Keratinocyte (primary cell): ENCODE data around the gene PTBP1. TPM values are rescaled to one million over a fixed set of nuclear protein-coding genes. Genes with fewer than 3 reads are reported as not detected.

ENCODE experiments used
- DNase-seq: peaks from one replicate; pipeline ENCODE4 v3.0.0-alpha.2; 2011; ENCODE audit warnings: low read depth, missing footprints, low spot score
- FAIRE-seq: peaks from 2 replicates; lab custom pipeline; 2011; peaks lifted over from hg19 to GRCh38; lab: Jason Lieb, UNC
- H2AFZ ChIP-seq: 2 replicates; pipeline ENCODE4 v1.6.0; 2012; ENCODE audit warnings: low read length, control low read depth, inconsistent platforms; ENCODE audit not compliant: control insufficient read depth
- H3K27ac ChIP-seq: 2 replicates; pipeline ENCODE4 v1.5.1; 2011; ENCODE audit warnings: low read length; ENCODE audit not compliant: control insufficient read depth, insufficient read depth
- H3K27me3 ChIP-seq: 3 replicates; pipeline ENCODE4 v1.6.0; 2011; ENCODE audit warnings: low read length; ENCODE audit not compliant: control insufficient read depth, insufficient read depth; ENCODE audit errors: extremely low read depth
- H3K36me3 ChIP-seq, 2 experiments: 2 replicates in 1 of 2; 3 replicates in 1 of 2; pipeline ENCODE4 v1.5.1; 2011; ENCODE audit warnings: low read length in 2 of 2, mild to moderate bottlenecking in 1 of 2; ENCODE audit not compliant: control insufficient read depth in 2 of 2, insufficient read depth in 2 of 2; ENCODE audit errors: extremely low read depth in 1 of 2
- H3K4me1 ChIP-seq: 3 replicates; pipeline ENCODE4 v1.5.1; 2011; ENCODE audit warnings: low read length; ENCODE audit not compliant: control insufficient read depth, insufficient read depth; ENCODE audit errors: extremely low read depth
- H3K4me2 ChIP-seq: 3 replicates; pipeline ENCODE4 v1.6.0; 2011; ENCODE audit warnings: low read depth, low read length; ENCODE audit not compliant: control insufficient read depth, insufficient read depth; ENCODE audit errors: extremely low read depth
- H3K4me3 ChIP-seq, 3 experiments: fragments of 200-600 bp in 1 of 3; sonication (generic) in 1 of 3; 2 replicates in 2 of 3; 3 replicates in 1 of 3; pipeline ENCODE4 v1.5.1; 2011 to 2016; ENCODE audit warnings: low read length in 3 of 3, mild to moderate bottlenecking in 3 of 3, control low read depth in 2 of 3, inconsistent platforms in 1 of 3, low read depth in 1 of 3, mixed read lengths in 1 of 3, mixed run types in 1 of 3, moderate library complexity in 1 of 3; ENCODE audit not compliant: control insufficient read depth in 2 of 3, insufficient read depth in 2 of 3; ENCODE audit errors: extremely low read depth in 1 of 3
- H3K79me2 ChIP-seq: 2 replicates; pipeline ENCODE4 v1.6.0; 2012; ENCODE audit warnings: low read length; ENCODE audit not compliant: control insufficient read depth, insufficient read depth
- H3K9ac ChIP-seq: 3 replicates; pipeline ENCODE4 v1.6.0; 2011; ENCODE audit warnings: low read length; ENCODE audit not compliant: control insufficient read depth, insufficient read depth; ENCODE audit errors: extremely low read depth
- H3K9me1 ChIP-seq: 3 replicates; pipeline ENCODE4 v1.6.0; 2011; ENCODE audit warnings: low read length; ENCODE audit not compliant: control insufficient read depth, insufficient read depth; ENCODE audit errors: extremely low read depth
- H3K9me3 ChIP-seq: 2 replicates; pipeline ENCODE4 v1.5.1; 2012; ENCODE audit warnings: low read depth, low read length; ENCODE audit not compliant: control insufficient read depth
- H4K20me1 ChIP-seq: 3 replicates; pipeline ENCODE4 v1.6.0; 2011; ENCODE audit warnings: low read length; ENCODE audit not compliant: control insufficient read depth, insufficient read depth; ENCODE audit errors: extremely low read depth
- EZH2 ChIP-seq: IDR thresholded peaks from one replicate; pipeline ENCODE4 v1.6.1; 2012; ENCODE audit warnings: inconsistent platforms, mild to moderate bottlenecking, low read length, moderate library complexity
- dilution Hi-C: fragments of 300-500 bp; cut with MboI; formaldehyde crosslinking; loops from one replicate; pipeline ENCODE4 v1.7.0; 2020; ENCODE audit warnings: low sequenced_read_pairs; ENCODE audit not compliant: extremely low pct_ligation_motif_present
- polyA plus RNA-seq, 5 experiments: library from polyadenylated mRNA; depleted of rRNA in 3 of 5; stranded (reverse) in 3 of 5; stranded (forward) in 1 of 5; unstranded in 1 of 5; fragments of >200 nt; gene quantifications; 1 replicate in 1 of 5; 2 replicates in 3 of 5; 3 replicates in 1 of 5; pipeline versions ENCODE4 v1.2.1 to v1.2.3, GENCODE V29; 2011 to 2012; ENCODE audit warnings: missing spikeins in 2 of 5, low read depth in 1 of 5, low replicate concordance in 1 of 5
- TF ChIP-seq, protein P1 (sequence below), 3 experiments: IDR thresholded peaks in 1 of 3; conservative IDR thresholded peaks in 1 of 3; optimal IDR thresholded peaks in 1 of 3; 2 replicates in 2 of 3; 3 replicates in 1 of 3; pipeline versions ENCODE3 to v1.5.1; 2011; ENCODE audit warnings: low read length in 3 of 3, mild to moderate bottlenecking in 3 of 3, moderate library complexity in 2 of 3, control low read depth in 1 of 3, inconsistent platforms in 1 of 3; ENCODE audit not compliant: insufficient read depth in 2 of 3; ENCODE audit errors: extremely low read depth in 1 of 3

Gene PTBP1
- polyA plus RNA-seq, 1 donor (not counting 4 experiments of a cell fraction or from before 2014, with no cell fraction given) = 117 TPM

GRCh38 chr19:852136-853013 lies 55.1 kb downstream of the PTBP1 start, which contains the start of gene ELANE:
Gene ELANE, plus strand, starts transcription at chr19:852303. Its CDS starts 26 bp downstream, at chr19:852329.
- H3K4me3 ChIP-seq = no peak within 1 kb of the TSS
- H3K9me3 ChIP-seq = no peaks in the 10 kb centered on the region
- no peak within 1 kb of the TSS for H3K9ac ChIP-seq
- H3K36me3 ChIP-seq = no peaks in the 10 kb centered on the region
- H3K79me2 ChIP-seq = no peaks in the 10 kb centered on the region
- no peaks in the 10 kb centered on the region for H3K9me1 ChIP-seq
- no peak for FAIRE-seq
- H3K4me2 ChIP-seq = no peak within 1 kb of the TSS
- peaks cover 4% of the 10 kb centered on the region for H3K4me1 ChIP-seq
- H4K20me1 ChIP-seq = peaks cover 4% of the 10 kb centered on the region
- peaks cover 39% of the 10 kb centered on the region for H3K27me3 ChIP-seq
- dilution Hi-C loops = no loop called here
- DNase-seq = no peak
- no peak within 1 kb of the TSS for H2AFZ ChIP-seq
- TF ChIP-seq EZH2 = no peak
- TF ChIP-seq, protein P1, sequence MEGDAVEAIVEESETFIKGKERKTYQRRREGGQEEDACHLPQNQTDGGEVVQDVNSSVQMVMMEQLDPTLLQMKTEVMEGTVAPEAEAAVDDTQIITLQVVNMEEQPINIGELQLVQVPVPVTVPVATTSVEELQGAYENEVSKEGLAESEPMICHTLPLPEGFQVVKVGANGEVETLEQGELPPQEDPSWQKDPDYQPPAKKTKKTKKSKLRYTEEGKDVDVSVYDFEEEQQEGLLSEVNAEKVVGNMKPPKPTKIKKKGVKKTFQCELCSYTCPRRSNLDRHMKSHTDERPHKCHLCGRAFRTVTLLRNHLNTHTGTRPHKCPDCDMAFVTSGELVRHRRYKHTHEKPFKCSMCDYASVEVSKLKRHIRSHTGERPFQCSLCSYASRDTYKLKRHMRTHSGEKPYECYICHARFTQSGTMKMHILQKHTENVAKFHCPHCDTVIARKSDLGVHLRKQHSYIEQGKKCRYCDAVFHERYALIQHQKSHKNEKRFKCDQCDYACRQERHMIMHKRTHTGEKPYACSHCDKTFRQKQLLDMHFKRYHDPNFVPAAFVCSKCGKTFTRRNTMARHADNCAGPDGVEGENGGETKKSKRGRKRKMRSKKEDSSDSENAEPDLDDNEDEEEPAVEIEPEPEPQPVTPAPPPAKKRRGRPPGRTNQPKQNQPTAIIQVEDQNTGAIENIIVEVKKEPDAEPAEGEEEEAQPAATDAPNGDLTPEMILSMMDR (optimal IDR thresholded peaks at IDR 0.05 in 1 of 3, IDR thresholded peaks at IDR 0.05 in 1 of 3, conservative IDR thresholded peaks at IDR 0.05 in 1 of 3; ENCODE audit: extremely low read depth in 1 of 3, insufficient read depth in 2 of 3, low read length in 3 of 3) = no peak
- no peak within 1 kb of the TSS for H3K27ac ChIP-seq

DNA sequence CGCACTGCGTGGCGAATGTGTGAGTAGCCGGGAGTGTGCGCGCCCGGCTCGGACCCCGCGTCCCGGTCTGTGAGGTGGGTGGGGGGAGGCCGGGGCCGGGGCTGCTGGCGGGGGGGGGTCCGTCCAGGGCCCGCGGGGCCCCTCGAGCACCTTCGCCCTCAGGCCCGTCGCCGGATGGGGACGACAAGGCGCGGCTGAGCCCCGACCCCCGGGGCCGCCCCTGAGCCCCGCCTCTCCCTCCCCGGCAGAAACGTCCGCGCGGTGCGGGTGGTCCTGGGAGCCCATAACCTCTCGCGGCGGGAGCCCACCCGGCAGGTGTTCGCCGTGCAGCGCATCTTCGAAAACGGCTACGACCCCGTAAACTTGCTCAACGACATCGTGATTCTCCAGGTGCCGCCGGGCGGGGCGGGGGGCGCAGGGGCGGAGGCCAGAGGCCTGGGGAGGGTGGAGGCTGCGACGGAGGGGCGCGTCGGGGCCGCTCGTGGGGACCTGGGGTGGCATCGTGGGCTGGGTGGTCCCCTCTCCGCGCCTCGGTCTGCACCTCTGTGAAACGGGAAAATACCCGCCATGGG lies 55.8 kb downstream of the PTBP1 start:
- FAIRE-seq = no peak
- TF ChIP-seq, protein P1 (optimal IDR thresholded peaks at IDR 0.05 in 1 of 3, IDR thresholded peaks at IDR 0.05 in 1 of 3, conservative IDR thresholded peaks at IDR 0.05 in 1 of 3; ENCODE audit: extremely low read depth in 1 of 3, insufficient read depth in 2 of 3, low read length in 3 of 3) = no peak
- TF ChIP-seq EZH2 = no peak
- Histone ChIP-seq H3K9me1 (no peaks in the 10 kb centered on the region), H3K4me2 (no peak overlapping the region), H3K4me1 (peaks cover 4% of the 10 kb centered on the region), H3K36me3 (no peaks in the 10 kb centered on the region), H3K27ac (no peak overlapping the region), H3K79me2 (no peaks in the 10 kb centered on the region), H4K20me1 (peaks cover 4% of the 10 kb centered on the region), H3K27me3 (peaks cover 32% of the 10 kb centered on the region), H3K4me3 (no peak overlapping the region), H3K9me3 (no peaks in the 10 kb centered on the region), H2AFZ (no peak overlapping the region), H3K9ac (no peak overlapping the region)
- no peak for DNase-seq
- dilution Hi-C loops = no loop called here
